GM18870 (cell line): ENCODE data around the gene PYGM.

Experiments used
- ATAC-seq: cut with Tn5 transposase; IDR thresholded peaks from one replicate; pipeline ENCODE4 v1.9.1; 2021; ENCODE audit warnings: moderate library complexity; ENCODE audit not compliant: unreplicated experiment

The PYGM gene

GRCh38 chr11:64769283-64769682 lies 9.5 kb upstream of the PYGM start:
- ATAC-seq = no peak

GRCh38 chr11:64768300-64768694 lies 8.5 kb upstream of the PYGM start:
- no peak for ATAC-seq

- ATAC-seq = no peak
These were observed 7.8 kb upstream of the PYGM start for GRCh38 chr11:64767344-64768299.

- ATAC-seq = no peak
These were observed 7.1 kb upstream of the PYGM start for GRCh38 chr11:64766881-64767280.

- ATAC-seq = no peak
These were observed 6.3 kb upstream of the PYGM start for GRCh38 chr11:64765851-64766665.

GRCh38 chr11:64765291-64765850 lies 5.6 kb upstream of the PYGM start:
- ATAC-seq = no peak

GRCh38 chr11:64764753-64765152 lies 5.0 kb upstream of the PYGM start:
- ATAC-seq = no peak

GRCh38 chr11:64764040-64764611 lies 4.4 kb upstream of the PYGM start:
- no peak for ATAC-seq

GRCh38 chr11:64763526-64764039 lies 3.8 kb upstream of the PYGM start:
- ATAC-seq = no peak

GRCh38 chr11:64762674-64763525 lies 3.1 kb upstream of the PYGM start:
- no peak for ATAC-seq

- ATAC-seq = no peak
These were observed 2.5 kb upstream of the PYGM start for GRCh38 chr11:64762277-64762673.

GRCh38 chr11:64760759-64761420 lies 1.1 kb upstream of the PYGM start:
- ATAC-seq = no peak

GRCh38 chr11:64759131-64759721 lies 548 bp downstream of the PYGM start:
- no peak for ATAC-seq

GRCh38 chr11:64758330-64759079 lies 1.3 kb downstream of the PYGM start:
- ATAC-seq = no peak

GRCh38 chr11:64757549-64758329 lies 2.0 kb downstream of the PYGM start:
- no peak for ATAC-seq

- ATAC-seq = no peak
These were observed 4.0 kb downstream of the PYGM start for GRCh38 chr11:64755681-64756361.
